Renal cortical epithelial cell (primary cell): Measurements from ENCODE around the gene MUC6. TPM values are rescaled to one million over a fixed set of nuclear protein-coding genes. Genes with fewer than 3 reads are reported as not detected.

ENCODE experiments used
- DNase-seq: peaks from one replicate; pipeline ENCODE4 v3.0.0-alpha.2; 2011; ENCODE audit warnings: low read depth
- total RNA-seq: library from RNA; depleted of rRNA; stranded (reverse); fragments of >200 nt; gene quantifications from 2 replicates; pipeline ENCODE4 v1.2.3, GENCODE V29; 2014

MUC6 gene
- total RNA-seq, 1 donor from 2014 or later, result not detected

DNA sequence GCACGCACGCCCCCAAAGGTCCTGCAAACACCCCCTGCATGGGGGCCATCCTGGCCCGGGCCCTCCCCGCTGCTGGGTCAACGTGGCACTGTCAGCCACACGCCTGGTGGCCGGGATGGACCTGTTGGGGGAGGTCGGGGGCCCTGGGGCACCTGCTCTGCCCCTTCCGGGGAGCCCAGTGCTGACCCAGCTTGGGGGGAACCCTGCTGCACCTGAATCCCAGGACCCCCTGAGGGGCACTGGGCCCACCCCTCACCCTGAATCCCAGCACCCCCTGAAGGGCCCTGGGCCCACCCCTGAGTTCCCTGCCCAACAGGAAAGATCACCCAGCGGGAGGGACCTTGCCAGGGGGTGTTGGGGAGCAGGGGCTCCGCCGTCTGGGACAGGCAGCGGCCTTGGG lies 413 bp upstream of the MUC6 start:
- DNase-seq, result no peak

DNA sequence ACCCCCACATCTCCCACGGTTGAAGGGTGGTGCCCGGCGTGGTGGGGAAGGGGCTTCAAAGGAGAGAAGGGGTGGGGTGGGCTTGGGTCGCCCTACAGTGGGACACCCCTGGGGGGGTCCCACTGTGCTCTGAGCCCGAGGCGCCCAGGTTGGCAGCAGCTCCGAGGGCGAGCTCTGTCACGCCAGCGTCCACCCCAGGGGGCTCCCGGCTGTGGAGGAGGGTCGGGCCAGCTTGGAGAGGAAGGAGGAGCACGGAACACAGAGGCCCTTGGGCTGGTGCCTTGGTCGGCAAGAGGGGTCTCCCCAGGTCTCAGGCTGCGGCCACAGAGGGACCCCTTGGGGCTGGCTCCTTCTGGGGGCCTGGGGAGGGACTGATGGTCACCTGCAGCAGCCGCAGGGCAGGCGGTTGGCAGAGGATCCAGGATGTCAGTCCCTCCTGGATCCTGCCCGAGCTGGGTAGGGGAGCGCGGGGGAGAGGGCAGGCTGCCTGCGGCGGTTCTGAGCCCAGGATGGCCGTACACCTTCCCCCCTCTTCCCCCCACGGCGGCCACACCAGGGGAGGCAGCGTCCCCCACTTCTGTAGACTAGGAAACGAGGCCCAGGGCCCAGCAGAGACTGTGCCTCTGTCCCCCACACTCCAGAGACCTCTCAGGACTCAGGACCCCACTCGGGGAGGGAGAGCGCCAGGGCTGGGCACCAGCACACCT lies 788 bp downstream of the MUC6 start:
- DNase-seq, result no peak

DNA sequence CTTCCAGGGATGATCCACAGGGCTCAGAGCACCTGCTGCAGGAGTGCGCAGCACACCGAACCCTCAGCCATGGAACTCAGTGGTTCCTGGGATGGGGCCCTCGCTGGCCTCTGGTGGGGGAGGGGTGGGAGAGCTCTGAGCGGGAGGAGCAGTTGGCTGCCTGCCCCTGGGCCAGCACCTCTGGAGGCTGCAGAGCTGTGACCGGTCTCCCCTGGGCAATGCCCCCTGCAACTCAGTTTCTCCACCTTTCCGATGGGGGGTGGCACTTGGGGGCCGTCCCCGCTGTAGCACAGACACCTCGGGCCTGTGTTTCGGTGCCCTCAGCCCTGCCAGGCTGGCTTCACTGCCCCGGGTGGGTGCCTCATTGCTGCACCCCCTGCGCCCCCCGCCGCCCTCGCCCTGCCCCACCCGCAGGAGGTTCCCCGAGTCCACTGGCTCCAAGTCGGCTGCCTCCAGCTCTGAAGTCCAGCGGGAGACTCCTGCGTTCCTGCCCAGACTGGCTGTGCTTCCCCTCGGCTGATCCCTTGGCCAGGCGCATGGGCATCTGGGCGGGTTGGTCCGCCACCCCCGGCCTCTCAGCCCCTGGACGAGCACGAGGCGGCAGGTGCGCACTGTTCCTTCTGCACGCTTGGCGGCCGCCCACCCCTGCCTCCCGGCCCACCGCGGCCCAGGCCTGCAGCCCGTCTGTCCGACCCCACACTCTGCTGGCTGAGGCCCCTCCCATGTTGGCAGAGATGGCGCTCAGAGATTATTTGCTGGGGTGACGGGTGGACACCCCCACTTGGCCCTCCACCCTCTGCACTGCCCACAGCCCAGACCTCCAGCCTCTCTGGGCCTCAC lies 1.8 kb downstream of the MUC6 start:
- DNase-seq, result no peak

DNA sequence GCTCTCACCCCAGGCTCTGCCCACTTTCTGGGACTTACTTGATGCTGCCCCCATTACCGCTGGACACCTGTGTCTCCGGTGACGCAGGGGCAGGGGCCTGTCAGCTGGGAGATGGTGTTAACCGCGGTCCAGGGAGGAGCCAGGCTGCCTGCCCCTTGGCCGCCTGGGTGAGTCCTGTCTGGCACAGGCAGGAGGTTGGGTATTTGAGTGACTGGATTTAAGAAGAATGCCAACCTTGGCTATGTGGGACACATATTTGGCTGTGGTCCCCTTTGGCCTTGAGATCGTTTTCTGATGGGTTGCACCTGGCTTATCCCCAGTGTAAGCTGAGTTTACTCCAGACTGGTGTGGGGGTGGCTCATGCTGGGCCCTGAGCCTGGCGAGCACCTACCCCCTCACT lies 2.5 kb downstream of the MUC6 start:
- no peak for DNase-seq

DNA sequence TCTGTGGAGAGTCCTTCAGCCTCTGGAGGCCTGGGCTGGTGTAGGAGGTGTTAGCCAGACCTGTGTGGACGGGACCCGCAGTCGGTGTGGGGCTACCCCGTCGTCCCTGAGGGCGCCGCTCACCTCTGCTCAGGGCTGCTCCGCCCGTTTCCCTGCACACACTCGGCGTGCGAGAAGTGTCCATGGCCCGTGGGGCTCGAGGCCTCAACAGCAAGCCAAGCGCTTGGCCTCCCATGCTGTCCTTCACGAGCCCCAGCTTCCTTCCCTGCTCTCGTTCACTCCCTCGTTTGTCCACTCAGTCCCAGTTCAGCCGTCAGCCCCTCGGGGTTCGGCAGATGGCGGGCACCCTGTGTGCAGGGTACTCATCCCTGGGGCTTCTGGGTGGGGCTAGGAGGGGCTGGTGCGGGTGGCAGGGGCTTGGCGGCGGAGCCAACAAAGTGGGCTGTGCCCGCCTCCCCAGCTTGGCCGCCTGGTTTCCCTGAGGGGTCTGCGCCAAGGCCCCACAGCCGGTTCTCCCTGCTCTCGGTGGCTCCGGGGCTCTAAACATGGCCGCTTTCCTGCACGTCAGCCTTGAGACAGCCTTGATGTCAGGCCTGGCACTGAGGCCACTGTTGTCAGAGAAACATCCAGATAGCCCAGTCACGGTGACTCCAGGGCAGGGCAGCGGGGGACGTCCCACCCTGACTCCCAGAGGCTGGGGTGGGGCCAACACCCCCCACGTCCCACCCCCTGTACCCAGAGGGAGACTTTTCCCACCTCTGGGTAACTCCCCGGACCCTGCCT lies 3.3 kb downstream of the MUC6 start:
- no peak for DNase-seq

DNA sequence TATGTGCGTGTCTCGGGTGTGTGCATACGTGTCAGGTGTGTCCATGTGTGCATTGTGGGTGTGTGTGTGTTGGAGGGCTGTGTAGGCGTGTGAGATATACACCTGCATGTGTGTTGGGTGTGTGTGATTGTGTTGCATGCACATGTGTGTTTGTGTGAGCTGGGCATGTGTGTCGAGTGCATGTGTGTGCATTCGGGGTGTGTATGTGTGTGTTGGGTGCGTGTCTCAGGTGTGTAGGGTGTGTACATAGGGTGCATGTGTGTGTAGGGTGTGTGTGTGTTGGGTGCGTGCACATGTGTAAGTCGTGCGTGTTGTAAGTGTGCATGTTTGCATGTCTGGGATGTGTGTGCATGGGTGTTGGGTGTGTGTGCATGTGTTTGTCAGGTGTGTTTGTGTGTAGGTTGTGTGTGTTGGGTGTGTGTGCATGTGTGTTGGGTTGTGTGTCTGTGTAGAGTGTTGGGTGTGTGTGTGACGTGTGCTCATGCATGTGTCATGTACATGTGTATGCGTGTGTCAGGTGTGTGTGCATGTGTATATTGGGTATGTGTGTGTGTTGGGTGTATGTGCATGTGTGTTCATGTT lies 4.1 kb downstream of the MUC6 start:
- DNase-seq, result no peak

DNA sequence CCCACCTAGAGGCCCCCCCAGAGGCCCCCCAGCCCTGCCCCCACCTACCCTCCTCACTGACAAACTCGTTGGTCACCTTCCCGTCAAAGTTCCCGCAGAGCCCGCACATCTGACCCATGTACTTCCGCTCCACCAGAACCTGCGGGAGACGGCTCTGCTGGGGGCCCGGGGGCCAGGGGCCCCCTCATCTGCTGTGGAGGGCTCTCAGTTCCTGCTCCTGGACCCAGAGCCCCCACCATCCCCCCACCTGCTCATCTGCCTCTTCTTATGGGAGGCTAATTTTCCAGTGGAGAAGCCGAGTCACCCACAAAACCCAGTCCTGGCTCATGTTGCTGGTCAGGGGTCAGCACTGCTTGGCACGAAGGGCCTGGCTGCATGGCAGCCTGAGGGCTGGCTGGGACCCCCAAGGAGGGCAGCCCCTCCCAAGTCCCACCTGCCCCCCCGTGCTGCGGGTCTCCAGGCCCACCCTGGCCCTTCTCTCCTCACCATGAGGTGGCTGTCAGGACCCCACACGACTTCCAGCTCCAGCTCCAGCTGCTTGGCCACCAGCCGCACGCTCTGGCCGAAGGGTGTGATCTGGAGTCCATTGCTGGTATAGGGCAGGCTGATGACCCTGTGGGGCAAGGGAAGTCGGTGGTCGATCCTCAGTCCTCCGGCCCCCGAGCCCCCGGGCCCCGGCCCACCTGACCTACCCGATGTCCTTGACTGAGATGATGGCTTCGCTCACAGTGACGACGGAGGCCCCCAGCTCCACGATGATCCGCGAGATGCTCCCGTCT lies 5.2 kb downstream of the MUC6 start:
- DNase-seq, result no peak

DNA sequence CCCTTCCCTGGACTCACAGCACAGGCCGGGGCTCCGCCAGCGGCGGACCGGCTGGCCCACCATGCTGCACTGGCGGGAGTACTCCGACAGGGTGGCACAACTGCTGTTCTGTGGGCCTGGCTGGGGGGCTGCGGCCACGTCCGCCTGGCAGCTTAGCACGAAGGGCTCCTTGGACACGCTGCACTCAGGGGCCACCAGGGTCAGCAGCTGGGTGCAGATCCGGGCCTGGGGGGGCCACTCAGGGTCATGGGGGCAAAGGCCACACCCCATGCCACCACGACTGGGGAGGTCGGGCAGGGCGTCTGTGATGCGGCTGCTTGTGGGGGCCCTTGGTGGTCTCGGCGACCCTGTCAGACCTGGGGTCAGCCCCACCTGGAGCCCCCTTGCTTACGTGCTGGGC lies 6.0 kb downstream of the MUC6 start:
- DNase-seq, result no peak

DNA sequence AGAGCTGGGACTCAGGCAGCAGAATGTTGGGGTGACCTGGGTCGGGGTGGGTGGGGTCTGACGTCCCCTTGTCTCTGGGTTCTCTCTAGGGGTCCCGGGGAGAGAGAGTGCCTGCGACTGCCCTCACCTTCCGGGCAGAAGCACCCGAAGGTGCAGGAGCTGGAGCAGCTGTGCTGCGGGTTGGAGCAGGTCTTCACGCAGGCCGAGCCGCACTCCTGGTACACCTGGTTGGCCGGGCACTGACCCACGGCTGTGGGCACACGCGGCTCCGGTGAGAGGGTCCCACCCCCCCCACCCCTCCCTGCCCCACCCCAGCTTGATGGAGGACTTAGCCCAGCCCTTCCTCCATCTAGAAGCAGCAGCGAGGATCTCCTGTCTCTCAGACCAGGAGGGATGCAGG lies 6.4 kb downstream of the MUC6 start:
- no peak for DNase-seq

DNA sequence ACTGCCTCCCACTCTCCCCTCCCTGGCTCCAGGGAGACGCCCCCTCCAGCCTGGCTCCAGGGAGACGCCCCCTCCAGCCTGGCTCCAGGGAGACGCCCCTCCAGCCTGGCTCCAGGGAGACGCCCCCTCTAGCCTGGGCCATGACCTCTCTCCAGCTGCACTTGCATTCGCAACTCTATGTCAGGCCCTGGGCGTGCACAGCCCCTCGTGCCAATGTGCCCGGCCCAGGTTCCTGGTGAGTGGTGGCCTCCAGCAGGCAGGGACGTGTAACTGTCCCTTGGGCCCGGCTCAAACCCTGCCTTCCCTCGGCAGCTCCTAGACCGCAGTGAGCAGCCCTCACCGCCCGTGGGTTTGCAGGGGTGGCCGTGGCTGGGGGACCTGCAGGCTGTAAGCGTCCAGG lies 6.9 kb downstream of the MUC6 start:
- no peak for DNase-seq

DNA sequence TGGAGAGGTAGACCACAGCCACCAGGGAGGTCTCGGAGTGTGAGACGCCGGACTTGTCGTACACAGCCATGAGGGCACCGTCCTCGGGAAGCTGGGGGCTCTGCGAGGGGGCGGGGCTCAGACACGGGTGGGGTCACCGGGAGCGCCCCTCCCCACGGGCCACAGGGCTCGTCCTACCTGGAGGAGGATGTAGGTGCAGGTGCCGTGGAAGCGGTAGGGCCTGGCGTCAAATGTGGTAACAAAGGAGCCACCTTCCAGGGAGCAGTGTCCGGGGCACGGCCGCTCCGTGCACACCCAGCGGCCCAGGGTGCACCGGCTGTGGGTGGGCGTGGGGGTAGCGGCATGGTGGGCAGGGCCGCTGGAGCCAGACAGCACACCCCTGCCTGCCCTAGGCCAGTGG lies 7.5 kb downstream of the MUC6 start:
- DNase-seq, result no peak

DNA sequence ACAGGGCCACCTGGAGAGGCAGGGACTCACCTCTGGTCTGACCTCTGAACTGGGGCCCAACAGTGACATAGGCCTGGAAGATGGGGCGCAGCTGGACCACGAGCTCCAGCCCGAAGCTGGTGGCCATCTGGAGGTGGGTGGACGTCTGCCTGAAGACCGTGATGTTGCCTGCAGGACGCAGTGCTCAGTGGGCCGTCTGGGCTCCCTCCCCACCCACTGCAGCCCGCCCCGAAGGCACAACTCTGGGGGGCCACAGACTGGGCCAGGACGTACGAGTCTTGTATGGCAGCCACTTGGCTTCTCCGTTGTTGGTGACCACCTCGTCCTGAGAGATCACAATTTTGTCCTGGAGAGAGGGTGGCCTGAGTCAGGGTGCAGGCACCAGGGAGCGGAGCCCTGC lies 7.9 kb downstream of the MUC6 start:
- no peak for DNase-seq

DNA sequence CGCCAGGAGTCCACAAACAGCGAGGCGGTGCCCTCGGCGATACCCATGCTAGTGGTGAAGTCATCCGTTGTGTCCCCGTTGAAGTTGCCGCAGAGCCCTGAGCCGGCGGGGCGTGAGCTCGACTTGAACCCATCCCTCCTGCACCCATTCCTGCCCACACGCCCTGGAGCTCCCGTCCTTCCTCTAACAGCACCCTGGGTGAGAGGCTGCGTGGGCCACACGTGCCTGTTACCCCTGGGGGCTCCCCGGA lies 8.3 kb downstream of the MUC6 start:
- DNase-seq, result no peak

DNA sequence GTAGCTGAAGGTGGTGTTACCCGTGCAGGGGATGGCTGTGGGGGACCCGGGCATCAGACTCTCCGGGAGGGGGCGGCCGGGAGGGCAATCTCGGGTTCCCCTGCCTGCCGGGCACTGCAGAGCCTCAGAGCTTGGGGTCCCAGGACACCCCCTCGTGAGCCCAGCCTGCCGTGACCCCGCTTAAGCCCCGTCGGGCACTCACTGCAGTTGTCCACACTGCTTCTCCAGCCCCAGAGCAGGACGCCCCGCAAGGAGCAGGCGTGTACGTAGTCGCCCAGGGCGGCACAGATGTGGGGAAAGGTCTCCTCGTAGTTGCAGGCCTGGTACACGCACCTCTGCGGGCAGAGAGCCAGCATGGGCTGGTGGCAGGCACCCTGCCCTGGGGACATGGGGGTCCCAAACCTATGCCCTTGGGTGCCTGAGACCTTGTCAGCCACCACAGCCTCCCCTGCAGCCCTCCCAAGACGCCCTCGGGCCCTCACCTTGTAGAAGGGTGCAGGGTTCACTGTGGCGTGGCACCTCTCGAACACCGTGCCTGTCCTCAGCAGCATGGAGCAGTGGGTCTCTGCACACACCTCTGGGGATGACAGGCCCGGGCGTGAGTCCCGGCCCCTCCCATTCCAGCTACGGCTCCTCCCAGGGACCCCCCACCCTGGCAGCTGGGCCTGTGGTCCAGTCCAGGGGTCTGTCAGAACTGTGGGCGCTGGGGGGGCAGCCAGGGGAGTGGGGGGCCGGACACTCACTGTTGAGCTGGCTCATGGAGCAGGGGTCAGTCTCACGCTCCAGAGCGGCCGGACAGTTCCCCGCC lies 8.8 kb downstream of the MUC6 start:
- DNase-seq, result no peak

DNA sequence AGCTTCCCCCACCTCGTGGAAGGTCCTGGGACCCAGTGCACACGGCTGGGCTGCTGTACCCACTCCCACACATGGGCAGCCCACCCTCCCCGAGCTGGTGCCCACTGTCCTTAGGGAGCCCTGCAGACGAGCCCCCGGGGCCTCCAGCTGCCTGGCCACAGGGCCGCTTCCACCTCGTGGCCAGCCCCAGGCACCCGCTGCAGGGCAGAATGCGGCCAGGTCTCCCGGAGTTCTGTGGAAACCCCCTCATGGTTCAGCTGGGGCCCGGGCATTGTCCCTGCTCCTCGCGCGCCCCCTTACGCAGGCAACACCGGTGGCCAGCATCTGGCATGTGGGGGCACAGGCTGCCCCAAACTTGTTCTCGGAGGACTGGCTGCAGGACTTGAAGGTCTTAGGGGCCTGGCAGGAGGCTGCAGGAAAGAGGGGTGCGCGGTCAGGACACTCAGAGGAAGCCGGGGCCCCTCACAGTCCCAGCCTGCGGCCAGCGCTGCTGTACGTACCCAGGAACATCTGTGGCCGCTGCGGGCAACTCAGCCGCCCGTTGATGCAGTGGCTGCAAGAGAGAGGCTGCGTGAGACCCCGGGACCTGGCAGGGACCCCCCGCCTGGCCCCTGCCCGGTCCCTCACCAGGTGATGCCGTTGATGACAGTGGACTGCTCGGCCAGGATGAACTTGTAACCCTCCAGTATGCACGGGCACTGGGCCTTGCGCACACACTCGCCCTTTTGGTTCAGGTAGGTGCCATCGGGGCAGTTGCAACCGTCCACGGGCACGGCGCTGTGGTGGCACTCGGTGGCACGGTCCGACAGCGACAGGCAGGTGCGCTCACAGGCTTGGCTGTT lies 9.7 kb downstream of the MUC6 start:
- DNase-seq, result no peak

DNA sequence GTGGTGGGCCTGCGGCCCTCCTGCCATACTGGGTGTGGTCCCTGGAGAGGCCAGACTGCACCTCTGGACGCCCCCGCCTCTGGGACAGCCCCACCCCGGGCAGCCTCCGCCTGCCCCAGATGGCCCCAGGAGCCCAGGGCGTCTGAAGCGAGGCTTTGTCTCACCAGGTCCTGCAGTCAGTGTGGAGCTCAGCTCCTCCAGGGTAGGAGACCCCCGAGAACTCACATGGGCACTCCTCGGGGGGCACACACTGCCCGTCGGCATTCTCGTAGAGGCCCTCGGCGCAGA lies 10.4 kb downstream of the MUC6 start:
- no peak for DNase-seq

DNA sequence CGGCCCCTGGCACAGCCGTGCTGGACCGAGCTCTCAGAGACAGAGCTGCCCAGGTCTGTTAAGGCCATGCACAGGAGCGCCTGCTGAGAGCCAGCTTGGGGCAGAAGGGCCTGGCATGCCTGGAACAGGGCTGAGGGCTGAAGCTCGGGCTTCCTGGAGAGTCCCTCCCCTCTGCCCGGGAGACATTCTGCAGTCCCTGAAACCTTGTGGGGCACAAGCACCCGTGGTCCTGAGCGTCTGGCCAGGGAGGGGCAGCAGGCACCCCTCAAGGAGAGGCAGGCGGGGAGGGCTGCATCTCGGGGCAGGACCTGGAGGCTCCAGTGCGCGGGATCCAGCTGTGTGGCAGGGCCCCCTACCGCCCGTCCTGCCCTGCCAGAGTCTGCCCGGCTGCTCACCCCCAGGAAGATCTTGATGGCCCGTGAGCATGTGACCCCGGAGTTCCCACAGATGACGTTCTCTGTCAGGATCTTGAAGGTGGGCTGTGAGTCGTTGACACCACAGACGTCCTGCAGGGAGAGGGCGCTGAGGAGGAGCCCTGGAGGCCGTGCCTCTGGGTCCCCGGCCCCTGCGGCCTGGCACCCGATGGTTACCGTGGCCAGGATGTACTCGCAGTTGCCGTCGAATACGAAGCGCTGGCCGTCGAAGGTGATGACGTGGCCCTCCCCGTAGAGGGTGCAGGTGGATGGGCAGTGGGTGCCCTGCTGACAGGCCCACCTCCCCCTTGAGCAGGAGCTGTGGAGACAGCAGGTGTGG lies 10.9 kb downstream of the MUC6 start:
- no peak for DNase-seq

DNA sequence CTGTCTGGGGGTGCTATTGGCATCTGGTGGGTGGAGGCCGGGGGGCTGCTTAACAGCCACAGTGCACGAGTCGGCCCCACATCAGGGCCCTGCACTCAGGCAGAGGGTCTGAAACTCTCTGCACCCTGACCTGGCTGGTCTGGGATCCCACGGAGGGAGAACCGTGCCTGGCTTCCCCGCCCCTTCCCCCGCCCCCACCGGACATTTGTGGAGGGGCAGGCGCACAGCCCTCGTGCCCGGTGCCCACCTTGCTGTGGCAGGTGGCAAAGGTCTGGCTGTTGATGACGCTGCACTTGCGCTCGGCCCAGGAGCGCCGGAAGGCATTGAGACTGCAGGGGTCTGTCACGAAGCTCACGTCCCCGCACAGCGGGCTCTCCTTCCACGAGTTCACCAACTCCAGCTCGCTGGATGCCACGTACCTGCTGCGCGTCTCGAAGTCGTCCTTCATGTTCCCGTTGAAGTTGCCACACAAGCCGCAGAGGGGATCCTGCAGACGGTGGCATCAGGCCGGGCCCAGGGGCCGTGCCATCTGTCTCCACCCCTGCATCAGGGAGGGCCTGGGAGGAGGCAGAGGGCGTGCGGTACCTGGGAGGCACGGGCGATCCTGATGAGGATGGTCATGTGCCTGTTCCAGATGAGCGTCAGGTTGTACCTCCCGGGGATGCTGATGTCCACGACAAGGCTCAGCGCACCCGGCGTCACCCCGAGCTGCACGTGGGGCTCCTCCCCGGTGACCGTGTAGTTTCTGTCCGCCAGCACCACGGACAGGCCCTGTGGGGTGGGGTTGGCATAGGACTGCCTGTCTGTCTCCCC lies 11.7 kb downstream of the MUC6 start:
- DNase-seq, result no peak
